Measurements from ENCODE around the gene NIPAL1.

NIPAL1 gene

GRCh38 chr4:48065587-48066052 lies 49.0 kb downstream of the NIPAL1 start:
- no peak for DNase-seq (ENCODE audit: low spot score)

- DNase-seq (ENCODE audit: low spot score): no peak
These were observed 51.0 kb downstream of the NIPAL1 start for GRCh38 chr4:48067536-48067935.

DNA sequence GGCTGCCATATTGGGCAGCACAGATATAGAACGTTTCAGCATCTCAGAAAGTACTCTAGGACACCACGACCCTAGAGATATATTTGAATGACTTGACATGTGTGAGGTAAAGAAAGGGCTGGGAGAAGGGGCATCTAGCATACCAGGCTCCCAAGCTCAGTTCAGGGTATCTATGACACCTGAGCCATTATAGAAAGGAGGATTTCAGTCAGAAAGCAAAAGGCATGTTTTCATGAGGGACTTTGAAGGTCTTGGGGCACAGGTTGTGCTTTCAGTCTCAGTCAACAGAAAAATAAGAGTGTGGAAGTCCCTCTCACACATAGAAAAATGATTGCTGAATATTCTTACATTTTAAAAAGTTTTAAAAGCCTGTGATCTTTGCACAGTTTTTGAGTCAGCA lies 51.6 kb downstream of the NIPAL1 start:
- DNase-seq (ENCODE audit: low spot score): no peak

GRCh38 chr4:48069026-48069425 lies 52.5 kb downstream of the NIPAL1 start:
- DNase-seq (ENCODE audit: low spot score): no peak

DNA sequence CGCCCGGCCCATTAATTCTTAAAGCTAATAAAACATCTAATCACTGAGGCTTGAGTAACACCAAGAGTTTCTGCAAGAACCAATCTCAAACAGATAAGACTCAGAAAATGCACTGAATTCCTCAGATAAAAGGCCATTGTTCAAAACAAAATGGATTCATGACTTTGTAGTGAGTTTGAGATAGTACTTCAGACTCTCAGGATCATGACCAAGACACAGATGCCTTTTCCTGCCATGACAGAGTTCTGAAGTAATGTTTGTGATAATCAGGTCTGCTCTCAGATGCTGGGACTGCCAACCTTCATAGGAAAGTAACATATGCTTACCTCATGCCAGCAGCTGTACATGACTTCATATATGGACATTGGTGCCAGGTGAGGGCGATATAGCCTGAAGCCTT lies 54.6 kb downstream of the NIPAL1 start:
- DNase-seq (ENCODE audit: low spot score): no peak

- no peak for DNase-seq (ENCODE audit: low spot score)
These were observed 57.1 kb downstream of the NIPAL1 start for GRCh38 chr4:48073567-48074103.

DNA sequence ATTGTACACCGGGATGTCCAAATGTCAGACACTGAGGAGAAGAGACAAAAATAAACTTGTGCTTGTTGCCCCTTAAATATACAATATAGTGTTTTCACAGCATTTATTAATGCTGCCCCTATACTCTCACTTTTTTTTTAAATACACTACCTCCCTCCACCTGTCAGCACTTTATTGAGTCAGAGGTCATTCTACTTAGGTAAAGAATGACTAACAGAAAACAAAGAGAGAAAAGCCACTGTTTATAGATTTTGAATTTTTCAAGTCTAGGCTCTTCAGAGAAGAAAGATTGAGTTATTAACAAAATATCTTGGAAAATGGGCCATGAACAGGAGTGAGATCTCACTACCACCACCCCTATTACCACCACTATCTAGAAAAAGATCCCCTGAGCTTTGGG lies 58.1 kb downstream of the NIPAL1 start:
- DNase-seq (ENCODE audit: low spot score): no peak

- DNase-seq (ENCODE audit: low spot score): no peak
These were observed 61.9 kb downstream of the NIPAL1 start for GRCh38 chr4:48078425-48078824.

DNA sequence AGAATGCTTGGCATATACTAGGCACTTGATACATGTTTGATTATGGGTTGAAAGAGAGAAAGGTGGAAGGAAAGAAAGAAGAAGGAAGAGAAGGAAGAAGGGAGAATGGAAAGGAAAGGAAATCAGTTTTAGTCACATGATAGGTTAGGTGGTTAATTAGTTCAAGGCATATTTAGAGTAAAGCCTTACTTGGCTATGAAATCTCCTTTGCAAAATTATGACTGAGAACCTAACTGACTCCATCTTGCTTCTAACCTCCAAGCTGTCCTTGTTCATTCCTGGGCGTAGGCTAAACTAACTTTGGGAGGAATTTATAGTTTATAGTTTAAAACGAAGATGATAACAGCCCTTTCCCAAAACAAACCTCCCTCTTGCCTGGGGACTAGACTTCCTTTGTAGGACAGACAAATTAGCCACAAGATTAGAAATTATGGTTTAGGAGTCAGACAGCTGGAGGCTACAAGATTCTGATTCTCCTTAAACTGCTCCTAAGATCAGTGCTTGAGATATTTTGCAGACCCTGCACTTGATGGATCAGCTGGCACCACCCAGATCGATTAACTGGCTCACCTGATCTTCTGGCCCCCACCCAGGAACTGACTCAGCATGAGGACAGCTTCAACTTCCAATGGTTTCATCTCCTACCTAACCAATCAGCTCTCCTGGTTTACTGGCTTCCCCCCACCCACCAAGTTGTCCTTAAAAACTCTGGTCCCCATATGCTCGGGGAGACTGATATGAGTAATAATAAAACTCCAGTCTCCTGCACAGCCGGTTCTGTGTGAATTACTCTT lies 62.5 kb downstream of the NIPAL1 start:
- no peak for DNase-seq (ENCODE audit: low spot score)

DNA sequence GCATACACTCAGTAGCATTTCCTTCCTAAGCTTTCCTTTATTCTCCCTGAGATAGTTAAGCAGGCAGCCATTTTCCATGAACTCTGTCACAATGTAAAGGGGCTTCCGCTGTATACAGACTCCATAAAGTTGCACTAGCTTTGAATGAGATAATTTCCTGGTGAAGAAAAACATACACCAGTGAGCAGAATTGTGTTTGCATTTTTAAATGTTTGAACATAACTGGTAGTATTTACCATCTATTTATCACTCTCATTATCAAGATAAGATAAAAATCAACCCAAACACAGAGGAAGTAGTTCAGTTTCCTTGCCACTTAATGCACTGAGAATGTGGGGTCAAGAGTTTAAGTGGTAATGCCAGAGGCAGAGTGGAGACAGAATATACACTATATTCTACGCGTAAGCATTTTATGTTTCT lies 63.4 kb downstream of the NIPAL1 start:
- DNase-seq (ENCODE audit: low spot score): no peak

- DNase-seq (ENCODE audit: low spot score): no peak
These were observed 64.6 kb downstream of the NIPAL1 start for GRCh38 chr4:48081196-48081595.

DNA sequence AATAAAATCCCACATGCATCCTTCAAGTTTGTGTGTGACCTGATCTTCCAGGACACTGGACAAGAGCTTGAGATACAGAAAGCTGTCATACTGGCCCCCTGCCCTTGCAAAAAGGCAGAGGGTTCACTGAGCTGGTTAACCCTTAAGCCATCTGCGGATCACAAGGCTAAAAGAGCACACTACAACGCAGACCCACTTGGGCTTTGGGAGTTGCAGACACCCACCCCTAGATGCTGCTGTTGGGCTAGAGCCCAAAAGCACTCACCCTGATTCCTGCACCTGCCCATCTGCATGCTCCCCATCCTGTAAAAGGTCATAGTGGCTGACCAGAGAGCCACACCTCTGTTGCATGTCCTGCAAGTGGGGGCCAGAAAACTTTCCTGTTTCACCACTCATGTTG lies 66.4 kb downstream of the NIPAL1 start:
- no peak for DNase-seq (ENCODE audit: low spot score)

DNA sequence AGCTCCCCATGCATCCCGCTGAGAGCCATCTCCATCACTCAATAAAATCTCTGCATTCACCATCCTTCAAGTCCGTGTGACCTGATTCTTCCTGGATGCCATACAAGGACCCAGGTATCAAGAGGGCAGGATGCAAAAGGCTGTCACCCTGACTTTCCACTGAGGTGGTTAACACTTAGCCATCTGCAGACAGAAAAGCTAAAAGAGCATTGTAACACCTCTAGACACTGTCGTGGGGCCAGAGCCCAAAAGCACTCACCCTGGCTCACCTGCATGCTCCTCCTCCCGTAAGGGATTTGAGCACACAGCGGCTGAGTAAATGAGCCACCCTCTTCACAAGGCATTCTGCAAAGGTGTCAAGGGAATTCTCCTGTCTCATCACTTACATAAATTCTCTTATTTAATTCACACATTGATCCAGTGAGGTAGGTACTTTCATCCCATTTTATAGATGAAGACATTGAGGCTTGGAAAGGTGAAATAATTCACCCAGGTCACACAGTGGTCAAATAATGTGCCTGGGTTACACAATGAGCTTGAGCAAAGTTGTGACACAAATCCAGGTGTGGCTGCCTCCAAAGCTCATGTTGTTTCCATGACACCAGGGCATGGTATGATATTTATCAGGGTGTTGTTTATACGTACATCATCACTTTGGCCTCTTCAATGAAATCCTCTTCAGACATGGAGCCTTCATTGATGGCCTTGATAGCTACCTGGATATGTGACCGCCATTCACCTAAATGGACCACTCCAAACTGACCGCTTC lies 69.4 kb downstream of the NIPAL1 start:
- no peak for DNase-seq (ENCODE audit: low spot score)
